ENCODE data around the gene RAB31.
"Not testable (repeated sequence)": the region's sequence is repeated elsewhere in the genome, so short reads cannot be mapped to it uniquely, and the experiment has no call there.

The RAB31 gene

GRCh38 chr18:9902264-9902663 is 194.2 kb downstream of the RAB31 start:
- in situ Hi-C loops (cut with MboI; ENCODE audit: low sequenced_read_pairs): not testable (repeated sequence)

- in situ Hi-C loops (cut with MboI; ENCODE audit: low sequenced_read_pairs): no loop called here
Observed at GRCh38 chr18:9902832-9903231, 194.7 kb downstream of the RAB31 start.

GRCh38 chr18:9905401-9905922 is 197.4 kb downstream of the RAB31 start:
- in situ Hi-C loops (cut with MboI; ENCODE audit: low sequenced_read_pairs): no loop called here

GRCh38 chr18:9906481-9906880 is 198.4 kb downstream of the RAB31 start:
- in situ Hi-C loops (cut with MboI; ENCODE audit: low sequenced_read_pairs): no loop called here

- in situ Hi-C loops (cut with MboI; ENCODE audit: low sequenced_read_pairs): no loop called here
Observed at GRCh38 chr18:9907867-9908266, 199.8 kb downstream of the RAB31 start.

GRCh38 chr18:9910071-9910470 is 202.0 kb downstream of the RAB31 start:
- in situ Hi-C loops (cut with MboI; ENCODE audit: low sequenced_read_pairs): no loop called here

GRCh38 chr18:9910661-9911060 is 202.6 kb downstream of the RAB31 start:
- in situ Hi-C loops (cut with MboI; ENCODE audit: low sequenced_read_pairs): no loop called here

- in situ Hi-C loops (cut with MboI; ENCODE audit: low sequenced_read_pairs): no loop called here
Observed at GRCh38 chr18:9911226-9911625, 203.1 kb downstream of the RAB31 start.
